Keratinocyte (primary cell): ENCODE data around the gene TTLL4.

Experiments
- EZH2 ChIP-seq: IDR thresholded peaks from one replicate; pipeline ENCODE4 v1.6.1; 2012; ENCODE audit warnings: inconsistent platforms, mild to moderate bottlenecking, low read length, moderate library complexity
- TF ChIP-seq, protein P1 (sequence below), 3 experiments: IDR thresholded peaks in 1 of 3; conservative IDR thresholded peaks in 1 of 3; optimal IDR thresholded peaks in 1 of 3; 2 replicates in 2 of 3; 3 replicates in 1 of 3; pipeline versions ENCODE3 to v1.5.1; 2011; ENCODE audit warnings: low read length in 3 of 3, mild to moderate bottlenecking in 3 of 3, moderate library complexity in 2 of 3, control low read depth in 1 of 3, inconsistent platforms in 1 of 3; ENCODE audit not compliant: insufficient read depth in 2 of 3; ENCODE audit errors: extremely low read depth in 1 of 3

DNA sequence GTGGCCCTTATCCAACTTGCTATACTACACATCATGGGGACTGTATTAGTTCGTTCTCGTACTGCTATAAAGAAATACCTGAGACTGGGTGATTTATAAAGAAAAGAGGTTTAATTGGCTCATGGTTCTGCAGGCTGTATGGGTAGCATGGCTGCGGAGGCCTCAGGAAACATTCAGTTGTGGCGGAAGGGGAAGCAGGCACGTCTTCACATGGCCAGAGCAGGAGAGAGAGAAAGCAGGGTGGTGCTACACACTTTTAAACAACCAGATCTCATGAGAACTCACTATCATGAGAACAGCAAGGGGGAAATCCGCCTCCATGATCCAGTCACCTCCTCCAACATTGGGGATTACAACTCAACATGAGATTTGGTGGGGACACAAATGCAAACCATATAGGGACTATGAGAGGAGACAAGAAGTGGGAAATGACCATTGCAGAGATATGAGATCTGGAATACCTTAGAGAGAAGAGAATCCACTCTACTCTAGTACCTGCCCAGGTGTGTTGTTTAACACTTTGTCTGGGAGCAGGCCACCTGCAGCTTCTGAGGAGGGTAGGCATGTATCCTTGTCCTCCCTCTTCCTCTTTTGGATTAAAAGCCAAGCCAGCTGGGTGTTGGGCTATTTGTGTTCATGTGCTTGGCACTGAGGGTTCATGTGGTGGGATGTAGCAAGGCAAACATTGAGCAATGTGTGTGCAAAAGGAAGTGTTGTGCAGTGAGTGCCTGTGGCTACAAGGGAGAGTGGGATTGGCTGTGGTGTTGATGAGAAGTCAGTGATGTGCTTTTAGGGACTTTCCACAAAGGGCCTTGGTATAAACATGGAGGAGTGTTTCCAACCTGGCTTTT, 22.8 kb downstream of the TTLL4 start:
- TF ChIP-seq, protein P1, sequence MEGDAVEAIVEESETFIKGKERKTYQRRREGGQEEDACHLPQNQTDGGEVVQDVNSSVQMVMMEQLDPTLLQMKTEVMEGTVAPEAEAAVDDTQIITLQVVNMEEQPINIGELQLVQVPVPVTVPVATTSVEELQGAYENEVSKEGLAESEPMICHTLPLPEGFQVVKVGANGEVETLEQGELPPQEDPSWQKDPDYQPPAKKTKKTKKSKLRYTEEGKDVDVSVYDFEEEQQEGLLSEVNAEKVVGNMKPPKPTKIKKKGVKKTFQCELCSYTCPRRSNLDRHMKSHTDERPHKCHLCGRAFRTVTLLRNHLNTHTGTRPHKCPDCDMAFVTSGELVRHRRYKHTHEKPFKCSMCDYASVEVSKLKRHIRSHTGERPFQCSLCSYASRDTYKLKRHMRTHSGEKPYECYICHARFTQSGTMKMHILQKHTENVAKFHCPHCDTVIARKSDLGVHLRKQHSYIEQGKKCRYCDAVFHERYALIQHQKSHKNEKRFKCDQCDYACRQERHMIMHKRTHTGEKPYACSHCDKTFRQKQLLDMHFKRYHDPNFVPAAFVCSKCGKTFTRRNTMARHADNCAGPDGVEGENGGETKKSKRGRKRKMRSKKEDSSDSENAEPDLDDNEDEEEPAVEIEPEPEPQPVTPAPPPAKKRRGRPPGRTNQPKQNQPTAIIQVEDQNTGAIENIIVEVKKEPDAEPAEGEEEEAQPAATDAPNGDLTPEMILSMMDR (optimal IDR thresholded peaks at IDR 0.05 in 1 of 3, IDR thresholded peaks at IDR 0.05 in 1 of 3, conservative IDR thresholded peaks at IDR 0.05 in 1 of 3; ENCODE audit: extremely low read depth in 1 of 3, insufficient read depth in 2 of 3, low read length in 3 of 3) = no peak
- TF ChIP-seq EZH2 = no peak
